ENCODE data around the gene MRPL49.

The MRPL49 gene

GRCh38 chr11:65152122-65152521 is 30.0 kb downstream of the MRPL49 start:
- H3K4me3 ChIP-seq (ENCODE audit: low read depth, low read length) = no peak overlapping the region
- TF ChIP-seq, protein P1, sequence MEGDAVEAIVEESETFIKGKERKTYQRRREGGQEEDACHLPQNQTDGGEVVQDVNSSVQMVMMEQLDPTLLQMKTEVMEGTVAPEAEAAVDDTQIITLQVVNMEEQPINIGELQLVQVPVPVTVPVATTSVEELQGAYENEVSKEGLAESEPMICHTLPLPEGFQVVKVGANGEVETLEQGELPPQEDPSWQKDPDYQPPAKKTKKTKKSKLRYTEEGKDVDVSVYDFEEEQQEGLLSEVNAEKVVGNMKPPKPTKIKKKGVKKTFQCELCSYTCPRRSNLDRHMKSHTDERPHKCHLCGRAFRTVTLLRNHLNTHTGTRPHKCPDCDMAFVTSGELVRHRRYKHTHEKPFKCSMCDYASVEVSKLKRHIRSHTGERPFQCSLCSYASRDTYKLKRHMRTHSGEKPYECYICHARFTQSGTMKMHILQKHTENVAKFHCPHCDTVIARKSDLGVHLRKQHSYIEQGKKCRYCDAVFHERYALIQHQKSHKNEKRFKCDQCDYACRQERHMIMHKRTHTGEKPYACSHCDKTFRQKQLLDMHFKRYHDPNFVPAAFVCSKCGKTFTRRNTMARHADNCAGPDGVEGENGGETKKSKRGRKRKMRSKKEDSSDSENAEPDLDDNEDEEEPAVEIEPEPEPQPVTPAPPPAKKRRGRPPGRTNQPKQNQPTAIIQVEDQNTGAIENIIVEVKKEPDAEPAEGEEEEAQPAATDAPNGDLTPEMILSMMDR (IDR thresholded peaks at IDR 0.05; ENCODE audit: low read depth, low read length) = no peak

DNA sequence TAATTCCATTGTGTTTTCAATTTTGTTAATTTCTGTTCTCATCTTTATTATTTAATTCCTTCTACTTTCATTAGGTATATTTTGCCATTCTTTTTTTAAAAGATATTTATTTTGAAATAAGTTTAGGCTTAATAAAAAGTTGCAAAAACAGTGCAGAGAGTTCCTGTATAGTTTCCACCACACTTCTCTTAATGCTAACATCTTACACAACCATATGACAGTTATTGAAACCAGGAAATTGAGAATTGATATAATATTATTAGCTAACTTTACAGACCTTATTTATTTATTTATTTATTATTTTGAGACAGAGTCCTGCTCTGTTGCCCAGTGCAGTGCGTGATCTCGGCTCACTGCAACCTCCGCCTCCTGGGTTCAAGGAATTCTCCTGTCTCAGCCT is 34.1 kb downstream of the MRPL49 start:
- H3K4me3 ChIP-seq (ENCODE audit: low read depth, low read length) = no peak overlapping the region
- TF ChIP-seq, protein P1 (IDR thresholded peaks at IDR 0.05; ENCODE audit: low read depth, low read length) = no peak

DNA sequence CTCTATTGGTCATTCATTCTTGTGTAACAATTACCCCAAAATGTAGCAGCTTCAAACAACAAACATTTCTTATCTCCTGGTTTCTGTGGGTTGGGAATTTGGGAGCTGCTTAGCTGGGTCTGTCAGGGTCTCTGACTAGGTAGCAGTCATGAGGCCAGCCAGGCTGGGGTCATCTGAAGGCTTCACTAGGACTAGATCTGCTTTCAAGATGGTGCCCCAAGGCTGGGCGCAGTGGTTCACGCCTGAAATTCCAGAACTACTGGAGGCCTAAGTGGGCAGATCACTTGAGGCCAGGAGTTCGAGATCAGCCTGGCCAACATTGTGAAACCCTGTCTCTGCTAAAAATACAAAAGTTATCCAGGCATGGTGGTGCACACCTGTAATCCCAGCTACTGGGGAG is 34.8 kb downstream of the MRPL49 start:
- no peak overlapping the region for H3K4me3 ChIP-seq (ENCODE audit: low read depth, low read length)
- TF ChIP-seq, protein P1 (IDR thresholded peaks at IDR 0.05; ENCODE audit: low read depth, low read length) = no peak

- TF ChIP-seq, protein P1 (IDR thresholded peaks at IDR 0.05; ENCODE audit: low read depth, low read length) = no peak
- H3K4me3 ChIP-seq (ENCODE audit: low read depth, low read length) = no peak overlapping the region
Measured at GRCh38 chr11:65157336-65157735, 35.2 kb downstream of the MRPL49 start.

DNA sequence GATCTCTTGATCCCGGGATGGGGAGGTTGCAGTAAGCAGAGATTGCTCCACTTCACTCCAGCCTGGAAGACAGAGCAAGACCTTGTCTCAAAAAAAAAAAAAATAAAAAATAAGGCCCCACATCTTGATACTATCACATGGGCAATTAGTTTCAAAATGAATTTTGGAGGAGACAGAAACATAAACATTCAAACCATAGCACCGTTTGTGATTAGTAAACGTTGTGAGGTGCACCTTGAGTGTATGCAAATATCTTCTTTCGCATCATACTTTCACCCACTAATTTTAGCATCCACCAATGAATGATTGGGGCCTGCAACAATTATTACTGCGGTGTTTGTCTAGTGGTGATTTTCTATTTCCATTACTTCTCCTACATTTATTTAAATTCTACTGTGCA is 36.9 kb downstream of the MRPL49 start:
- TF ChIP-seq, protein P1 (IDR thresholded peaks at IDR 0.05; ENCODE audit: low read depth, low read length) = no peak
- H3K4me3 ChIP-seq (ENCODE audit: low read depth, low read length) = no peak overlapping the region

DNA sequence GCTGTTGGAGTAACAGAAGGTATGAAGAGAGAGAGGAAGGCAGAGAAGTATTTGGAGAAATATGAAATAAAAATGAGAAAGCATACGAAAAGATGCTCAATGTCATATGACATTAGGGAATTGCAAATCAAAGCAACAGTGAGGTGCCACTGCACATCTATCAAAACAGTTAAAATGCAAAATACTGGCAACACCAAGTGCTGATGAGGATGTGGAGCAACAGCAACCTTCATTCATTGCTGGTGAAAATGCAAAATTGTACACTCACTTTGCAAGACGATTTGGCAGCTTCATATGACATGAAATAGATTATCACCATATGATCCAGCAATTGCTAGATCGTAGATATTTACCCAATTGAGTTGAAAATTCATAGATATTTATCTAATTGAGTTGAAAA is 38.5 kb downstream of the MRPL49 start:
- H3K4me3 ChIP-seq (ENCODE audit: low read depth, low read length) = no peak overlapping the region

DNA sequence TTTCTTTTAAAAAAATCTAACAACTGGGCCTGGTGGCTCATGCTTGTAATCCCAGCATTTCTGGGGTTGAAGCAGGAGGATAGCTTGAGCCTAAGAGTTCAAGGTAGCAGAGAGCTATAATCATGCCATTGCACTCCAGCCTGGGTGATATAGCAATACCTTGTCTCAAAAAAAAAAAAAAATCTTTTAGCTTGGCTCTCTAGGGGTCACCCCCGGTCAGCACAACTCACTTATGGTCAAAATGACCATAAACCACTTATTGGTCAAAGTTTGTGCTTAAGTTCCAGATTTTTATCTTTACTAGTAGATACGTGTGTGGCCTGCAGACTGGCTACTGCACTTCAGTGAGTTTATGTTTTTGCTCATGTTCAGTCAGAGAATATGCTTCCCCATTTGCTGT is 41.6 kb downstream of the MRPL49 start:
- TF ChIP-seq, protein P1 (IDR thresholded peaks at IDR 0.05; ENCODE audit: low read depth, low read length) = no peak
- no peak overlapping the region for H3K4me3 ChIP-seq (ENCODE audit: low read depth, low read length)

More for the DNA sequence above, 38.5 kb downstream of the MRPL49 start:
- TF ChIP-seq, protein P1 (IDR thresholded peaks at IDR 0.05; ENCODE audit: low read depth, low read length) = no peak

All from WI38 (cell line).